HFF-Myc (cell line): ENCODE data around the gene S100A3.
"Not testable (repeated sequence)": the region's sequence is repeated elsewhere in the genome, so short reads cannot be mapped to it uniquely, and the experiment has no call there.

Experiments
- DNase-seq: peaks from one replicate; pipeline ENCODE4 v3.0.0-alpha.2; 2011; ENCODE audit warnings: low read depth; ENCODE audit errors: extremely low read depth
- H3K4me3 ChIP-seq: replicated peaks from 2 replicates; pipeline ENCODE4 v1.5.1; 2011; ENCODE audit warnings: low read depth, mild to moderate bottlenecking, control low read depth, low read length
- CTCF ChIP-seq: IDR thresholded peaks from 2 replicates; pipeline ENCODE4 v1.5.1; 2012; ENCODE audit warnings: mild to moderate bottlenecking, low read depth, low read length, control low read depth; ENCODE audit errors: missing control alignments

Gene S100A3

GRCh38 chr1:153586347-153586746 is 37.3 kb upstream of the S100A3 start:
- TF ChIP-seq CTCF: no peak
- DNase-seq: no peak
- no peak overlapping the region for H3K4me3 ChIP-seq

GRCh38 chr1:153585006-153585405 is 35.9 kb upstream of the S100A3 start:
- H3K4me3 ChIP-seq: no peak overlapping the region
- TF ChIP-seq CTCF: no peak
- no peak for DNase-seq

- no peak for TF ChIP-seq CTCF
- H3K4me3 ChIP-seq: no peak overlapping the region
- DNase-seq: no peak
Observed at GRCh38 chr1:153583976-153584375, 34.9 kb upstream of the S100A3 start.

- DNase-seq, H3K4me3 ChIP-seq: not testable (repeated sequence)
Observed at GRCh38 chr1:153583514-153583913, 34.5 kb upstream of the S100A3 start.

GRCh38 chr1:153582836-153583235 is 33.8 kb upstream of the S100A3 start:
- not testable (repeated sequence) for DNase-seq, H3K4me3 ChIP-seq

- no peak overlapping the region for H3K4me3 ChIP-seq
- DNase-seq: no peak
- no peak for TF ChIP-seq CTCF
Observed at GRCh38 chr1:153578936-153579335, 29.9 kb upstream of the S100A3 start.

GRCh38 chr1:153578490-153578889 is 29.4 kb upstream of the S100A3 start:
- no peak for TF ChIP-seq CTCF
- no peak overlapping the region for H3K4me3 ChIP-seq
- DNase-seq: no peak

- no peak for TF ChIP-seq CTCF
- H3K4me3 ChIP-seq: no peak overlapping the region
- no peak for DNase-seq
Observed at GRCh38 chr1:153577624-153578051, 28.6 kb upstream of the S100A3 start.
